Breast epithelium (tissue), 4 donors: ENCODE results near the gene TJAP1. TPM values are rescaled to one million over a fixed set of nuclear protein-coding genes. Genes with fewer than 3 reads are reported as not detected.

Source experiments
- DNase-seq, 2 donors: peaks; one replicate each; pipeline ENCODE4 v3.0.0-alpha.2; 2019; ENCODE audit warnings: low spot score in 2 of 2
- H3K27ac ChIP-seq, 2 donors: fragments of 200-600 bp; sonication (generic) in 1 of 2; one replicate each; pipeline ENCODE4 v1.5.1; 2016 to 2019; ENCODE audit warnings: mild to moderate bottlenecking in 1 of 2
- H3K27me3 ChIP-seq, 2 donors: fragments of 200-600 bp; sonication (generic) in 1 of 2; one replicate each; pipeline versions ENCODE4 v1.5.1 to v1.6.0; 2017 to 2019; ENCODE audit warnings: control low read depth in 1 of 2, mild to moderate bottlenecking in 1 of 2
- H3K36me3 ChIP-seq: fragments of 200-600 bp; one replicate; pipeline ENCODE4 v1.5.1; 2019
- H3K4me1 ChIP-seq, 2 donors: fragments of 200-600 bp; sonication (generic); one replicate each; pipeline ENCODE4 v1.5.1; 2016 to 2019; ENCODE audit warnings: control low read depth in 1 of 2
- H3K4me3 ChIP-seq, 3 donors: fragments of 200-600 bp; sonication (generic); 1 replicate in 2 of 3; 2 replicates in 1 of 3; pipeline ENCODE4 v1.5.1; 2016 to 2019; ENCODE audit warnings: mild to moderate bottlenecking in 3 of 3, moderate library complexity in 2 of 3
- H3K9me3 ChIP-seq, 2 donors: fragments of 200-600 bp; sonication (generic) in 1 of 2; one replicate each; pipeline ENCODE4 v1.5.1; 2016 to 2019; ENCODE audit warnings: control low read depth in 1 of 2
- POLR2A ChIP-seq: fragments of 450-650 bp; IDR thresholded peaks from one replicate; pipeline ENCODE4 v1.6.1; 2016; ENCODE audit warnings: antibody characterized with exemption, mild to moderate bottlenecking, moderate library complexity
- POLR2AphosphoS5 ChIP-seq, 3 donors: sonication (generic); formaldehyde crosslinking; IDR thresholded peaks; one replicate each; pipeline ENCODE4 v1.6.1; 2017; ENCODE audit warnings: antibody characterized with exemption in 3 of 3
- intact Hi-C: fragments of 100-400 bp; cut with DNase I; formaldehyde crosslinking; loops from one replicate; pipeline ENCODE4 v1.15.1; 2023; ENCODE audit warnings: low total_unique reads
- total RNA-seq, 3 donors: library from RNA; depleted of rRNA; stranded (reverse); fragments of >200 nt; gene quantifications; one replicate each; pipeline ENCODE4 v1.1.0, GENCODE V29; 2016
- TF ChIP-seq, protein P1 (sequence below), 3 donors: fragments of 450-650 bp; IDR thresholded peaks; one replicate each; pipeline ENCODE4 v1.5.1; 2016 to 2017; ENCODE audit warnings: antibody characterized with exemption in 3 of 3, mild to moderate bottlenecking in 3 of 3, moderate library complexity in 3 of 3

The TJAP1 gene
- total RNA-seq, result 10 to 100 TPM; 18.6 to 21.8 (median 21.3) TPM

DNA sequence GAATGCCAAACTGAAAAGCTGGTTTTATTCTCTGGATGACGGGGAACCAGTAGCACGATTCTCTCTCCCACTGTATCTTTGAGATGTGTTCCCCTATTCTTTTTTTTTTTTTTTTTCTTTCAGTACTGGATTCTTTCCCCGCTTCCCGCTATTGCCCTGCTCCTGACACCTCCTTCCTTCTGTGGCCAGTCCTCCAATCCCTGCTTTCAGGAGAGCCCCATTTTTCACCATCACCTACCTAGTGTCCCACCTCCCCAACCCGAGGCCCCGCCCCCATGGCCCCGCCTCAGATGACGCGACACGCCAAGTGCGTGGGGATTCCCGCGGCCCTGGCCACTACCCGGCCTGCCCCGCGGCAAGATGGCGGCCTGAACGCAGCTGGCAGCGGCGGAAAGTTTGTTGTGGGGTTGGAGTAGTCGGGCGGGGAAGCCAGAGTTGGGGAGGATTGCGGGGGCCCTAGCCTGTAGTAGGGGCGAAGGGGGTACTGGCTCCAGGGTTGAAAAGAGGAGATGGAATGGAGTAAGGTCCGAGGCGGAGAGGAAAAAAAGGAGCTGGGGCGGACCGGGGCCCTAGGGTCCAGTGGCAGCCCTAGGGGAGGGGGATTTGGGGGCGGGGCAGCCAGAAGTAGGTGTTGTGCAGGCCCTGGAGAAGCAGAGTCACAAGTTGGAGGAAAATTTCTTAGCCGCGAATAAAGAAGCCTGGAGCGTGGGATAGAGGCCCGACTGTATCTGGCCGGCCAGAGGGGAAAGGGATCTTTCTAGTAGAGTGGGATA lies at the start of gene TJAP1:
TJAP1 (plus strand) TSS at position 336 of the 773 bp plus-strand sequence. CDS start 21,432 bp downstream, outside the sequence.
- DNase-seq, result peak; percentile 93 to 95
- intact Hi-C loops, result no loop called here
- Histone ChIP-seq H3K27me3 (no peaks in the 10 kb centered on the region), H3K36me3 (no peaks in the 10 kb centered on the region), H3K4me3 (peak within 1 kb of the TSS; percentile 77 to 82 (median 80)), H3K4me1 (peaks cover 0 to 6% of the 10 kb centered on the region in 2 donors), H3K9me3 (no peaks in the 10 kb centered on the region), H3K27ac (peak within 1 kb of the TSS; percentile 76 to 89)
- TF ChIP-seq POLR2AphosphoS5 (IDR thresholded peaks at IDR 0.05) (peak in 2 of 3 donors; percentile 72 to 90), POLR2A (peak; percentile 75)
- TF ChIP-seq, protein P1, sequence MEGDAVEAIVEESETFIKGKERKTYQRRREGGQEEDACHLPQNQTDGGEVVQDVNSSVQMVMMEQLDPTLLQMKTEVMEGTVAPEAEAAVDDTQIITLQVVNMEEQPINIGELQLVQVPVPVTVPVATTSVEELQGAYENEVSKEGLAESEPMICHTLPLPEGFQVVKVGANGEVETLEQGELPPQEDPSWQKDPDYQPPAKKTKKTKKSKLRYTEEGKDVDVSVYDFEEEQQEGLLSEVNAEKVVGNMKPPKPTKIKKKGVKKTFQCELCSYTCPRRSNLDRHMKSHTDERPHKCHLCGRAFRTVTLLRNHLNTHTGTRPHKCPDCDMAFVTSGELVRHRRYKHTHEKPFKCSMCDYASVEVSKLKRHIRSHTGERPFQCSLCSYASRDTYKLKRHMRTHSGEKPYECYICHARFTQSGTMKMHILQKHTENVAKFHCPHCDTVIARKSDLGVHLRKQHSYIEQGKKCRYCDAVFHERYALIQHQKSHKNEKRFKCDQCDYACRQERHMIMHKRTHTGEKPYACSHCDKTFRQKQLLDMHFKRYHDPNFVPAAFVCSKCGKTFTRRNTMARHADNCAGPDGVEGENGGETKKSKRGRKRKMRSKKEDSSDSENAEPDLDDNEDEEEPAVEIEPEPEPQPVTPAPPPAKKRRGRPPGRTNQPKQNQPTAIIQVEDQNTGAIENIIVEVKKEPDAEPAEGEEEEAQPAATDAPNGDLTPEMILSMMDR (IDR thresholded peaks at IDR 0.05), result no peak

DNA sequence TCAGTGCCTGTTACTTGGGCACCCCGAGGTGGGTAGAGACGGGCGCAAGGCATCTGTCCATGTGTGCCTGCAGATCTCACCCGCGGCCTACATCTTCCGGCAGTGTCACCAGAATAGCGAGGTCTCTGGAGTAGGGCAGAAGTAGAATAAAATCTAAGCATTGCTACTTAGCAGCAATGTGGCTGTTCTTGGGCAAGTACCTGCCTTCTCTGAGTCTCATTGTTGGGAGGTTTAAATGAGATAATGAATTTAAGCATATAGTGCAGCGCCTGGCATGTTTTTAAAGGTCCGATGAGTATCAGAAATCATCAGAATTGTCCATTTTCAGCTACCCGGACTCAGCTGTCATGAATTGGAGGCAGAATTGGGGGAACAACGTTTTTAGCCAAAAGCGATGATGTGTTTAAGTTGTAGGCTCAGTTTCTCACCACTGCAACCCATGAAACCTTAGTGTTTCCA lies 49.2 kb upstream of the TJAP1 start:
- intact Hi-C loops, result no loop called here
- TF ChIP-seq POLR2A, result no peak
- TF ChIP-seq, protein P1 (IDR thresholded peaks at IDR 0.05), result no peak
- H3K9me3 ChIP-seq, result no peaks in the 10 kb centered on the region
- H3K36me3 ChIP-seq, result no peaks in the 10 kb centered on the region
- DNase-seq, result no peak
- peaks cover 6 to 8% of the 10 kb centered on the region in 2 donors for H3K4me1 ChIP-seq
- peak overlapping the region; percentile 83 to 93 for H3K27ac ChIP-seq
- H3K27me3 ChIP-seq, result no peaks in the 10 kb centered on the region
- H3K4me3 ChIP-seq, result peak overlapping the region; percentile 70 to 96 (median 72)

GRCh38 chr6:43428874-43429273 lies 48.5 kb upstream of the TJAP1 start:
- peak overlapping the region; percentile 83 to 93 for H3K27ac ChIP-seq
- H3K4me3 ChIP-seq, result peak overlapping the region in 2 of 3 donors; percentile 70 to 96
- TF ChIP-seq POLR2A (no peak), POLR2AphosphoS5 (IDR thresholded peaks at IDR 0.05) (no peak)
- TF ChIP-seq, protein P1 (IDR thresholded peaks at IDR 0.05), result no peak
- H3K27me3 ChIP-seq, result no peaks in the 10 kb centered on the region
- H3K36me3 ChIP-seq, result no peaks in the 10 kb centered on the region
- DNase-seq, result no peak
- H3K9me3 ChIP-seq, result no peaks in the 10 kb centered on the region
- intact Hi-C loops, result no loop called here
- H3K4me1 ChIP-seq, result peaks cover 6 to 8% of the 10 kb centered on the region in 2 donors

- peaks cover 6 to 24% of the 10 kb centered on the region in 2 donors for H3K4me1 ChIP-seq
- no peaks in the 10 kb centered on the region for H3K9me3 ChIP-seq
- H3K27ac ChIP-seq, result no peak overlapping the region
- intact Hi-C loops, result no loop called here
- H3K36me3 ChIP-seq, result no peaks in the 10 kb centered on the region
- no peak overlapping the region for H3K4me3 ChIP-seq
- DNase-seq, result no peak
- TF ChIP-seq POLR2AphosphoS5 (IDR thresholded peaks at IDR 0.05), result no peak
- no peak for TF ChIP-seq POLR2A
- TF ChIP-seq, protein P1 (IDR thresholded peaks at IDR 0.05), result no peak
- no peaks in the 10 kb centered on the region for H3K27me3 ChIP-seq
Observed at GRCh38 chr6:43432009-43432945, 45.1 kb upstream of the TJAP1 start.
